Measurements from ENCODE around the gene MYLK.

The MYLK gene

DNA sequence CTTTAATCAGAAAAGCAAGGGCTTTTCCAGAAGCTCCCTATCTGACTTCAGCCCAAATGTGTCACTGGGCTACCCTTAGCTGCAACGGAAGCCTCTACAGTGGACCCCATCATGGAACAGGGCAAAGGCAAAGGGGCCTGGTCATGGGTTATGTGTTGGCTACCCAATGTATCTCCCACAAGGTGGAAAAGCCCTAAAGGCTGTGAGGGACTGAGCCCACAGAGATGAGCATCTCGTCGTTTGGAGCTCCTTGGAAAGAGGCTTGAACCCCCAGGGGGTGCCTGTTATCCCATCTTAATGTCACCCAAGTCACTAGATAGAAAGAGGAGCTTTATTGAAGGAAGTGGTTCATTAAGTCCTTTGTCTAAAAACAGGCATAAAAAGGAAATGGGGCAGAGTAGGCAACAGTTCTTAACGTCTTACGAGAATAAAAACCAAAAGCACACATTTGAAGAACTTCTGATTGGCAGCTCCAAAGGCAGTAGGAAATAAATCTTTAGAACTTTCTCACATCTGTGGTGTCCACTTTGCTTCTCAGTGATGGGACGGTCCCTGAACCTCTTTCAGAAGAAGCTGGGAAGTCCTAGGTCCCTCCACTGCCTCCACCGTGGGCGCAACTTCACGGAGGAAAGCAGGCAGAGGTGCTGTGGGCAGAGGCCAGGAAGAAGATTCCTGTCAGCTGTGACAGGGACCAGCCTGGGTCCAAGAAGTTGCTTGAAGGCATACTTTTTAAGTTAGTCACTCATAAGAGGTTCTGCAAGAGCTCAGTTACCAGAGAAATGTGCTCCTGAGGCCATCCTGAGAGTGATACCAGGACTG, 93.7 kb downstream of the MYLK start:
- Histone ChIP-seq H3K36me3 (ENCODE audit: control insufficient read depth, low read depth, low read length) (no peaks in the 10 kb centered on the region), H3K4me1 (ENCODE audit: control insufficient read depth, low read depth, low read length) (no peaks in the 10 kb centered on the region), H3K4me3 (ENCODE audit: low read length) (no peak overlapping the region), H3K9ac (ENCODE audit: low read length) (no peak overlapping the region), H3K27ac (ENCODE audit: low read length) (no peak overlapping the region), H3K27me3 (ENCODE audit: control insufficient read depth, insufficient read depth, low read length) (no peaks in the 10 kb centered on the region), H3K9me3 (ENCODE audit: control insufficient read depth, low read depth, low read length) (no peaks in the 10 kb centered on the region)

DNA sequence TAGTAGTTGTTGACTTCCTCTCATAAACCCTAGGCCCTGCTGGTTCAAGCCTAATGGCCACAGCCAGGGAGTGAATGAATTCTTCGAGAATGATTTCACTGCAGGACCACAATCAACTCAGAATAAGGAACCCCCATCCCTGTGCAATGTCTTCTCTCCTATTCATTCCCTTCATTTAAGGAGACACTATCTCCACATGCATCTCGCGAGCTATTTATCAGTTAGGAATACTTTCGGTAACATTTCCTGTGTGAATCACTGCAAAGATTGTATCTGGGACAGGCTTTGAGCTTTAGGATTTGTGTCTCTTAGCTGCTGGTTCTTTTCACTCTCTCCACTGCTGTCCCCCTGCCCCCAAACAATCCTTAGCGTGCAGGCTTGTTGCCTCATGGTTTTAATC, 94.4 kb downstream of the MYLK start:
- Histone ChIP-seq H3K9me3 (ENCODE audit: control insufficient read depth, low read depth, low read length) (no peaks in the 10 kb centered on the region), H3K4me3 (ENCODE audit: low read length) (no peak overlapping the region), H3K9ac (ENCODE audit: low read length) (no peak overlapping the region), H3K27me3 (ENCODE audit: control insufficient read depth, insufficient read depth, low read length) (no peaks in the 10 kb centered on the region), H3K36me3 (ENCODE audit: control insufficient read depth, low read depth, low read length) (no peaks in the 10 kb centered on the region), H3K4me1 (ENCODE audit: control insufficient read depth, low read depth, low read length) (no peaks in the 10 kb centered on the region), H3K27ac (ENCODE audit: low read length) (no peak overlapping the region)

DNA sequence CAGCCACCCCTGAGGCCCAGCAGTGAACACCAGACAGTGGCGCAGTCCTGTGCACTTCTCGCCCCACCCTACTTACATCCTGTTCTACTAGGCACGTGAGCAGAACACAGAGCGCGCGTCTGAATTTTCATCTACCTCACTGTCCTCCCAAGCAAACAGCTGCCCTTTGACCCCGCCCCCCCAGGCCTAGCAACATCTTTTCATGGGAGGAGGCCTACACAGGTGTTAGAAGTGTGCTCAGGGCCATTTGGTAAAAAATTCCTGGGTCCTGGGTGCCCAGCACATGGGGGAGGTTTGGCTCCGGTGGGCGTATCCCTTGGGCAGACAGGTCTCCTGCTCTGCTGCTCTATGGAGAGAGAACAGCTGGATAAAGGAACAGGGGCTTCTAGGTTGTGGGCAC, 95.0 kb downstream of the MYLK start:
- H3K9me3 ChIP-seq (ENCODE audit: control insufficient read depth, low read depth, low read length): no peaks in the 10 kb centered on the region
- no peak overlapping the region for H3K9ac ChIP-seq (ENCODE audit: low read length)
- no peak overlapping the region for H3K4me3 ChIP-seq (ENCODE audit: low read length)
- H3K27ac ChIP-seq (ENCODE audit: low read length): no peak overlapping the region
- no peaks in the 10 kb centered on the region for H3K4me1 ChIP-seq (ENCODE audit: control insufficient read depth, low read depth, low read length)
- H3K27me3 ChIP-seq (ENCODE audit: control insufficient read depth, insufficient read depth, low read length): no peaks in the 10 kb centered on the region
- no peaks in the 10 kb centered on the region for H3K36me3 ChIP-seq (ENCODE audit: control insufficient read depth, low read depth, low read length)

DNA sequence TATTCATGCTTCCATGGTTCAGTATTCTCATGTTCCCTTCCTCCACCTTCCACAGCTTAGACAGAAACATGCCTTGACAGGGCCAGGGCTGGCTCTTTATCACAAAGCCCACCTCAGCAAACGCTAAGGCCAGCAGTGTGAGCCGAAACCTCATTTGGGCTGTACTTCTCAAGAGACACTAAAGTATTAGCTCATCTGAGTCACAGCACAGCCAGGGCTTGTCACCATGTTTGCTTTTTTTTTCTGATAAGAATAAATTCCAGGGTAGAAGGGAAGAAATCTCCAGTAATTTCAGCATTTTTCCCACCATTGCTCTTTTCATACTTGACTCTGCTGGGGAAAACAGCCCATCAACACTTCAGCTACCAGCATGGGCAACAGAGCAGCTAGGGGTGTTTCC, 95.4 kb downstream of the MYLK start:
- H3K27me3 ChIP-seq (ENCODE audit: control insufficient read depth, insufficient read depth, low read length): no peaks in the 10 kb centered on the region
- no peaks in the 10 kb centered on the region for H3K4me1 ChIP-seq (ENCODE audit: control insufficient read depth, low read depth, low read length)
- no peak overlapping the region for H3K27ac ChIP-seq (ENCODE audit: low read length)
- no peaks in the 10 kb centered on the region for H3K9me3 ChIP-seq (ENCODE audit: control insufficient read depth, low read depth, low read length)
- no peaks in the 10 kb centered on the region for H3K36me3 ChIP-seq (ENCODE audit: control insufficient read depth, low read depth, low read length)
- H3K4me3 ChIP-seq (ENCODE audit: low read length): no peak overlapping the region
- no peak overlapping the region for H3K9ac ChIP-seq (ENCODE audit: low read length)

GRCh38 chr3:123787133-123787532, 97.0 kb downstream of the MYLK start:
- Histone ChIP-seq H3K27me3 (ENCODE audit: control insufficient read depth, insufficient read depth, low read length) (no peaks in the 10 kb centered on the region), H3K9ac (ENCODE audit: low read length) (no peak overlapping the region), H3K9me3 (ENCODE audit: control insufficient read depth, low read depth, low read length) (no peaks in the 10 kb centered on the region), H3K4me1 (ENCODE audit: control insufficient read depth, low read depth, low read length) (no peaks in the 10 kb centered on the region), H3K36me3 (ENCODE audit: control insufficient read depth, low read depth, low read length) (no peaks in the 10 kb centered on the region), H3K27ac (ENCODE audit: low read length) (no peak overlapping the region), H3K4me3 (ENCODE audit: low read length) (no peak overlapping the region)

DNA sequence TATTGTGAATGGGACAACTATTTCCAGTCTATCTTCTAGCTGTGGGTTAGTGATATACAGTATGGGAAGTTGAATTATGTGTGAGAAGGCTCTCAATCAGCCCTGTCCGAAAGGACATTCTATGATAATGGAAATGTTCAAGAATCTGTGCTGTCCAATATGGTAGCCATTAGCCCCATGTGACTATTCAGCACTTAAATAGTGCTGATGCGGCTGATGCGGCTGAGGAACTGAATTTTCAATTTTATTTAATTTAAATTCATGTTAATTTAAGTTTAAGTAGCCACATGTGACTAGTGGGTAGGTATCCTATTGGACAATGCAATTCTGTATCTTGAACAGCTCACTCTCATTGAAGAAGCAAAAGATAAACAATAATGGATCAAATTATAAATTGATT, 98.5 kb downstream of the MYLK start:
- no peak overlapping the region for H3K27ac ChIP-seq (ENCODE audit: low read length)
- H3K9ac ChIP-seq (ENCODE audit: low read length): no peak overlapping the region
- H3K36me3 ChIP-seq (ENCODE audit: control insufficient read depth, low read depth, low read length): no peaks in the 10 kb centered on the region
- no peak overlapping the region for H3K4me3 ChIP-seq (ENCODE audit: low read length)
- H3K9me3 ChIP-seq (ENCODE audit: control insufficient read depth, low read depth, low read length): no peaks in the 10 kb centered on the region
- no peaks in the 10 kb centered on the region for H3K27me3 ChIP-seq (ENCODE audit: control insufficient read depth, insufficient read depth, low read length)
- no peaks in the 10 kb centered on the region for H3K4me1 ChIP-seq (ENCODE audit: control insufficient read depth, low read depth, low read length)

DNA sequence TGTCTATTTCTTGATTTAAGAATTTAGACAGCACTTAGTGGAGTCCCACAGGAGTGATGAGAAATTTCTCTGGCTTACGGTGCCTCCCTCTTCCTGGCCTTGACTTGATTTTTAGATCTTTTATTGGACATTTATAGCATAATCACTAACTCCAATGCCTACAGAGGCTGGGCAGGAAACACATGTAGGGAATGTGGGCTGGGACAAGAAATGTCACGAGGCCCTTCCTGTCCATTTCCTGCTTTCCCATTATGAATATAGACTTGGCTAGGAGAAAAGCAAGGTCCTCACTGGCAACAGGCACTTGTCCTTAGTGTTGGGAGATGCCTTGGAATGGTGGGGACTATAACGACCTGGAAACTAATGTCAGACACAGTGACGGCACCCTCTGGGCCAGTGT, 100.3 kb downstream of the MYLK start:
- Histone ChIP-seq H3K27ac (ENCODE audit: low read length) (no peak overlapping the region), H3K27me3 (ENCODE audit: control insufficient read depth, insufficient read depth, low read length) (no peaks in the 10 kb centered on the region), H3K9me3 (ENCODE audit: control insufficient read depth, low read depth, low read length) (no peaks in the 10 kb centered on the region), H3K9ac (ENCODE audit: low read length) (no peak overlapping the region), H3K4me1 (ENCODE audit: control insufficient read depth, low read depth, low read length) (no peaks in the 10 kb centered on the region), H3K36me3 (ENCODE audit: control insufficient read depth, low read depth, low read length) (no peaks in the 10 kb centered on the region), H3K4me3 (ENCODE audit: low read length) (no peak overlapping the region)

- Histone ChIP-seq H3K9me3 (ENCODE audit: control insufficient read depth, low read depth, low read length) (no peaks in the 10 kb centered on the region), H3K36me3 (ENCODE audit: control insufficient read depth, low read depth, low read length) (no peaks in the 10 kb centered on the region), H3K27me3 (ENCODE audit: control insufficient read depth, insufficient read depth, low read length) (no peaks in the 10 kb centered on the region), H3K27ac (ENCODE audit: low read length) (no peak overlapping the region), H3K4me1 (ENCODE audit: control insufficient read depth, low read depth, low read length) (no peaks in the 10 kb centered on the region), H3K4me3 (ENCODE audit: low read length) (no peak overlapping the region), H3K9ac (ENCODE audit: low read length) (no peak overlapping the region)
These were observed 101.0 kb downstream of the MYLK start for GRCh38 chr3:123783050-123783689.

DNA sequence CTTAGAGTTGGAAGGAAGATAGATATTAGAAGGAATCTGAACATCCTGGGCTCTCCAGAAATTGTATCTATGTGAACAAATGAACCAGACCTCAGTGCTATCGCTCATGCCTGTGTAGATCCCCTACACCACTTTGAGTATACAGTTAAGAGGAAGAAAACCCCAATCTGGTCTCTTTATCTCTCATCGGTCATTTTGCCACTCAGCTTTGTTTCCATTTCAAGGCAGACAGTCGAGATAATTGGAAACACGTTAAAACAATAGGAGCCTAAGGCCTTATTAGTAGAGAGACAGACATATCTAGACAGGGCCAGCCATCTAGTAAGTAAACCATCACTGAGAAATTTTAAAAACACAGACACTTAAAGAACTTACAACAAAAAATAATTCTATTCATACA, 101.6 kb downstream of the MYLK start:
- no peak overlapping the region for H3K27ac ChIP-seq (ENCODE audit: low read length)
- H3K27me3 ChIP-seq (ENCODE audit: control insufficient read depth, insufficient read depth, low read length): no peaks in the 10 kb centered on the region
- no peak overlapping the region for H3K4me3 ChIP-seq (ENCODE audit: low read length)
- H3K9me3 ChIP-seq (ENCODE audit: control insufficient read depth, low read depth, low read length): no peaks in the 10 kb centered on the region
- no peaks in the 10 kb centered on the region for H3K4me1 ChIP-seq (ENCODE audit: control insufficient read depth, low read depth, low read length)
- no peak overlapping the region for H3K9ac ChIP-seq (ENCODE audit: low read length)
- H3K36me3 ChIP-seq (ENCODE audit: control insufficient read depth, low read depth, low read length): no peaks in the 10 kb centered on the region

DNA sequence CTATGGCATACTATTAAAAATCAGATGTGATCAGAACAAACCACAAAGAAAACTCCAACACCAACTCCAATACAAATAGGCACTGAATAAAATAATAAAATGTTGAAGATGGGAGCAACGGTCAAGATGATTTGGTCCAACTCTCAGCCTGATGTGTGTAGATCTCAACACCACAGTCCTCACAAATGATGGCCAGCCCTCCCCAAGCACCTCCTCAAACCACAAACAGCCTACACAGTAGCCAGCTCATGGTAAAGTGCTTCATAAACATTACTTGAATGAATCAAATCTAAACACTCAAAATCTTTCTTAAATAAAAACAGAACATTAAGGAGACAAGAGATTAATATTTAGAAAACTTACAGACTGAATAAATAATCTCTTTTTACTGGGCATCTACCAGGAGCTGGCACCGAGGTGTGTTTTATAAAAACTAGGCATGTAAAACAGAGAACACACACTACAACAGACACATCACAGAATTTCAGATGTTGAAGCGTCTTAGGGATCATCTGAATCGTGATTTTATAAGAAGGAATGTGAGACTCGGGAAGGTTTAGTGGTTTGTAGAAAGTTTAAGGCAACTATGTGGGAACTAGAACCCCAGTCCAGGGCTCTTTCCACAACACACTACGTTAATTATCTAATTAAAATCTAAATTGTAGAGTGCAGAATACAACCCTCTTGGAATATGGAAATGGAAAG, 102.4 kb downstream of the MYLK start:
- Histone ChIP-seq H3K4me1 (ENCODE audit: control insufficient read depth, low read depth, low read length) (no peaks in the 10 kb centered on the region), H3K27me3 (ENCODE audit: control insufficient read depth, insufficient read depth, low read length) (no peaks in the 10 kb centered on the region), H3K36me3 (ENCODE audit: control insufficient read depth, low read depth, low read length) (no peaks in the 10 kb centered on the region), H3K4me3 (ENCODE audit: low read length) (no peak overlapping the region), H3K9ac (ENCODE audit: low read length) (no peak overlapping the region), H3K27ac (ENCODE audit: low read length) (no peak overlapping the region), H3K9me3 (ENCODE audit: control insufficient read depth, low read depth, low read length) (no peaks in the 10 kb centered on the region)

- Histone ChIP-seq H3K9me3 (ENCODE audit: control insufficient read depth, low read depth, low read length) (no peaks in the 10 kb centered on the region), H3K9ac (ENCODE audit: low read length) (no peak overlapping the region), H3K4me1 (ENCODE audit: control insufficient read depth, low read depth, low read length) (no peaks in the 10 kb centered on the region), H3K36me3 (ENCODE audit: control insufficient read depth, low read depth, low read length) (no peaks in the 10 kb centered on the region), H3K27ac (ENCODE audit: low read length) (no peak overlapping the region), H3K27me3 (ENCODE audit: control insufficient read depth, insufficient read depth, low read length) (no peaks in the 10 kb centered on the region), H3K4me3 (ENCODE audit: low read length) (no peak overlapping the region)
These were observed 103.0 kb downstream of the MYLK start for GRCh38 chr3:123781138-123781537.
